ENCODE data around the gene ITK. TPM values are rescaled to one million over a fixed set of nuclear protein-coding genes. Genes with fewer than 3 reads are reported as not detected.

Gene ITK
- polyA plus RNA-seq, 12 donors, result 0.15 to 1.4 (median 0.28) TPM; not detected in 3

GRCh38 chr5:157303667-157304327, 123.2 kb downstream of the ITK start:
- no peak for DNase-seq

Other genes with a start within 250 kb of the ITK start
- 10 to 100 TPM in 1 of 12 donors, 1 to 10 TPM in 9, under 1 TPM in 1, not detected in 1; 0.88 to 19.3 (median 2.6) TPM for gene TIMD4, start 217.6 kb upstream of the ITK start, polyA plus RNA-seq (ENCODE audit: insufficient read length in 12 of 12)
- 10 to 100 TPM in 1 of 12 donors, 1 to 10 TPM in 1, under 1 TPM in 6, not detected in 4; 0.14 to 12.8 (median 0.35) TPM for gene HAVCR1, start 121.7 kb upstream of the ITK start, polyA plus RNA-seq (ENCODE audit: insufficient read length in 12 of 12)
- 1 to 10 TPM in 11 of 12 donors, not detected in 1; 1.2 to 4.7 (median 1.8) TPM for gene HAVCR2, start 71.8 kb upstream of the ITK start, polyA plus RNA-seq (ENCODE audit: insufficient read length in 12 of 12)
- gene MED7, start 38.0 kb upstream of the ITK start, polyA plus RNA-seq (ENCODE audit: insufficient read length in 12 of 12), result 10 to 100 TPM in 11 of 12 donors, not detected in 1; 11.2 to 27.4 (median 13.8) TPM
- gene GARIN3, start 14.6 kb upstream of the ITK start, polyA plus RNA-seq (ENCODE audit: insufficient read length in 12 of 12), result not detected
- gene CYFIP2, start 85.3 kb downstream of the ITK start, polyA plus RNA-seq (ENCODE audit: insufficient read length in 12 of 12), result 10 to 100 TPM in 1 of 12 donors, 1 to 10 TPM in 10, not detected in 1; 5.1 to 28.9 (median 7.0) TPM